B cell (primary cell): ENCODE measurements around the gene TBC1D21. TPM values are rescaled to one million over a fixed set of nuclear protein-coding genes. Genes with fewer than 3 reads are reported as not detected.

Source experiments
- ATAC-seq: fragments of 200-7000 bp; cut with Tn5 transposase; one replicate; pipeline ENCODE4 v1.10.0; 2021; ENCODE audit warnings: low read depth, mild to moderate bottlenecking, moderate number of reproducible peaks, moderate library complexity
- CTCF ChIA-PET: fragments of 350-600 bp; sonication (Branson Sonifier 250); formaldehyde crosslinking; loops from one replicate; lab custom pipeline; 2021; ENCODE audit warnings: antibody characterized with exemption, inconsistent platforms; lab: Charles Lee
- POLR2A ChIA-PET: fragments of 350-600 bp; sonication (Branson Sonifier 250); formaldehyde crosslinking; loops from one replicate; lab custom pipeline; 2021; ENCODE audit warnings: antibody characterized with exemption; lab: Charles Lee
- DNase-seq: peaks from one replicate; pipeline ENCODE4 v3.0.0; 2013
- H2AFZ ChIP-seq: 2 replicates; pipeline ENCODE4 v1.6.1; 2012; ENCODE audit warnings: mild to moderate bottlenecking, low read depth, low read length; ENCODE audit not compliant: insufficient read depth, poor library complexity, severe bottlenecking
- H3K27ac ChIP-seq, 2 donors: 1 replicate in 1 of 2; 2 replicates in 1 of 2; pipeline ENCODE4 v1.5.1; 2012 to 2013; ENCODE audit warnings: low read length in 2 of 2, mild to moderate bottlenecking in 2 of 2, moderate library complexity in 1 of 2
- H3K27me3 ChIP-seq, 4 experiments: fragments of 200-600 bp in 1 of 4; sonication (generic) in 1 of 4; replicated peaks in 1 of 4; 1 replicate in 2 of 4; 2 replicates in 2 of 4; pipeline versions ENCODE4 v1.6.1 to v1.7.0; 2013 to 2016; ENCODE audit warnings: low read length in 3 of 4, mild to moderate bottlenecking in 2 of 4, mixed read lengths in 1 of 4, moderate library complexity in 1 of 4; ENCODE audit not compliant: insufficient read depth in 4 of 4, control insufficient read depth in 3 of 4; ENCODE audit errors: control extremely low read depth in 1 of 4
- H3K36me3 ChIP-seq, 2 experiments: replicated peaks in 1 of 2; 1 replicate in 1 of 2; 2 replicates in 1 of 2; pipeline versions ENCODE4 v1.6.1 to v1.7.1; 2013; ENCODE audit warnings: low read length in 1 of 2; ENCODE audit not compliant: insufficient read depth in 2 of 2, control insufficient read depth in 1 of 2; ENCODE audit errors: control extremely low read depth in 1 of 2, extremely low read depth in 1 of 2
- H3K4me1 ChIP-seq, 2 donors: fragments of 200-600 bp in 1 of 2; sonication (generic) in 1 of 2; 1 replicate in 1 of 2; 2 replicates in 1 of 2; pipeline versions ENCODE4 v1.5.1 to v1.6.1; 2013 to 2017; ENCODE audit warnings: low read length in 2 of 2; ENCODE audit not compliant: control insufficient read depth in 2 of 2, insufficient read depth in 2 of 2
- H3K4me2 ChIP-seq: replicated peaks from 2 replicates; pipeline ENCODE3; 2012; ENCODE audit warnings: mild to moderate bottlenecking, low read depth, low read length; ENCODE audit not compliant: poor library complexity, severe bottlenecking
- H3K4me3 ChIP-seq, 5 experiments: fragments of 200-600 bp in 1 of 5; sonication (generic) in 1 of 5; 1 replicate in 3 of 5; 2 replicates in 2 of 5; pipeline versions ENCODE4 v1.5.1 to v1.7.0; 2011 to 2016; ENCODE audit warnings: low read length in 4 of 5, mild to moderate bottlenecking in 4 of 5, low read depth in 2 of 5, control low read depth in 1 of 5, moderate library complexity in 1 of 5; ENCODE audit not compliant: insufficient read depth in 1 of 5; ENCODE audit errors: control extremely low read depth in 1 of 5, extremely low read depth in 1 of 5
- H3K79me2 ChIP-seq: fragments of 200-600 bp; sonication (generic); one replicate; pipeline ENCODE4 v1.6.0; 2016; ENCODE audit warnings: low read length; ENCODE audit not compliant: control insufficient read depth, insufficient read depth
- H3K9ac ChIP-seq: fragments of 200-600 bp; sonication (generic); 2 replicates; pipeline ENCODE4 v1.6.1; 2017; ENCODE audit warnings: mild to moderate bottlenecking, low read length, moderate library complexity
- H3K9me3 ChIP-seq, 3 donors: one replicate each; pipeline versions ENCODE4 v1.6.1 to v1.7.1; 2013; ENCODE audit warnings: low read length in 2 of 3; ENCODE audit not compliant: control insufficient read depth in 2 of 3, insufficient read depth in 1 of 3; ENCODE audit errors: control extremely low read depth in 1 of 3
- H4K20me1 ChIP-seq: 2 replicates; pipeline ENCODE4 v1.6.0; 2012; ENCODE audit warnings: mild to moderate bottlenecking, low read length; ENCODE audit not compliant: insufficient read depth, control insufficient read depth, poor library complexity, severe bottlenecking
- H3K27ac Mint-ChIP-seq: one replicate; pipeline ENCODE4 v1.8.0; 2021; ENCODE audit warnings: mixed read lengths
- H3K27me3 Mint-ChIP-seq: one replicate; pipeline ENCODE4 v1.8.0; 2021; ENCODE audit warnings: mixed read lengths
- H3K4me1 Mint-ChIP-seq: one replicate; pipeline ENCODE4 v1.8.0; 2021; ENCODE audit warnings: mixed read lengths
- H3K4me3 Mint-ChIP-seq: one replicate; pipeline ENCODE4 v1.8.0; 2021; ENCODE audit warnings: mixed read lengths
- H3K9me3 Mint-ChIP-seq: one replicate; pipeline ENCODE4 v1.8.0; 2022; ENCODE audit warnings: mixed read lengths; ENCODE audit not compliant: insufficient read depth
- EZH2 ChIP-seq: IDR thresholded peaks from 2 replicates; pipeline ENCODE4 v1.6.1; 2012; ENCODE audit warnings: borderline replicate concordance, low read depth, mild to moderate bottlenecking, moderate library complexity, low read length; ENCODE audit not compliant: insufficient read depth, poor library complexity, severe bottlenecking
- WGBS: methylation state at CpG from one replicate; pipeline ENCODE4 v1.1.5; 2013; ENCODE audit warnings: missing lambda C conversion rate; ENCODE audit not compliant: insufficient coverage; 5-methylcytosine and 5-hydroxymethylcytosine counted together
- intact Hi-C: fragments of 100-400 bp; cut with micrococcal nuclease; formaldehyde crosslinking; loops from one replicate; pipeline ENCODE4 v1.10.0; 2022
- polyA plus RNA-seq: library from polyadenylated mRNA; depleted of rRNA; stranded (reverse); fragments of >200 nt; gene quantifications from 2 replicates; pipeline ENCODE4 v1.2.3, GENCODE V29; 2012
- total RNA-seq, 2 donors: library from RNA; stranded (reverse); fragments of 120-200 nt in 1 of 2; gene quantifications; 1 replicate in 1 of 2; 2 replicates in 1 of 2; pipeline versions ENCODE4 v1.2.3 to v1.2.4, GENCODE V29; 2013 to 2022
- TF ChIP-seq, protein P1 (sequence below): fragments of 200-600 bp; IDR thresholded peaks from one replicate; pipeline ENCODE4 v1.8.0; 2022; ENCODE audit warnings: antibody characterized with exemption, mild to moderate bottlenecking

TBC1D21 gene
- total and polyA plus RNA-seq, 2 donors (not counting 1 experiment from before 2014, with no cell fraction given): not detected

DNA sequence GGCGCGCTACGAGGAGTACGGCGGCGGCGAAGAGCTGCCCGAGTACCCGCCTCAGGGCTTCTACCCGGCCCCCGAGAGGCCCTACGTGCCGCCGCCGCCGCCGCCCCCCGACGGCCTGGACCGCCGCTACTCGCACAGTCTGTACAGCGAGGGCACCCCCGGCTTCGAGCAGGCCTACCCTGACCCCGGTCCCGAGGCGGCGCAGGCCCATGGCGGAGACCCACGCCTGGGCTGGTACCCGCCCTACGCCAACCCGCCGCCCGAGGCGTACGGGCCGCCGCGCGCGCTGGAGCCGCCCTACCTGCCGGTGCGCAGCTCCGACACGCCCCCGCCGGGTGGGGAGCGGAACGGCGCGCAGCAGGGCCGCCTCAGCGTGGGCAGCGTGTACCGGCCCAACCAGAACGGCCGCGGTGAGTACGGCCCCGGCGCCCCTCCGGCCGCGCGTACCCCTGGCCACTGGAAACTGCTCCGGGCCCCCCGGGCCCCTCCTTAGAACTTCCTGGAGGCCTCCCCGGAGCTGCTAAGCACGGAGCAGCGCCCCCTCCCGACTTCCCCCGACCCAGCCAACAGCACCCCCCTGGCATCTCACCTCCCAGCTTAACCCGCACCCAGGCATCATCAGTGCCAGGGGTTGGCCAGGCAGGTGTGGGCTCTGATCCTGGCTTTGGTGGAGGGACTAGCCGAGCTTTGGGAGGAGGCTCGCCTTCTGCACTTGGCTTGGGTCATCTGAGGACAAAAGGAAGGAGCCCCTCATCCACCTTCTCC is 54.3 kb downstream of the TBC1D21 start:
- ChIA-PET CTCF (interaction anchor here (0.8 to 2.6 kb wide), 10 partner anchors 9 to 54 kb away, joined by 3 to 8 read pairs (median 3); no protein-coding TSS in a partner anchor), POLR2A (interaction anchor here (0.6 kb wide), 1 partner anchor 61 kb away, joined by 3 read pairs; no protein-coding TSS in a partner anchor)
- H3K4me3 ChIP-seq: peak overlapping the region in 3 of 5 experiments; percentile 50 to 65 (median 56)
- DNase-seq (peak; percentile 82), ATAC-seq (peak; percentile 89)
- peaks cover 0 to 5% (median 0%) of the 10 kb centered on the region in 3 donors for H3K9me3 ChIP-seq
- TF ChIP-seq, protein P1, sequence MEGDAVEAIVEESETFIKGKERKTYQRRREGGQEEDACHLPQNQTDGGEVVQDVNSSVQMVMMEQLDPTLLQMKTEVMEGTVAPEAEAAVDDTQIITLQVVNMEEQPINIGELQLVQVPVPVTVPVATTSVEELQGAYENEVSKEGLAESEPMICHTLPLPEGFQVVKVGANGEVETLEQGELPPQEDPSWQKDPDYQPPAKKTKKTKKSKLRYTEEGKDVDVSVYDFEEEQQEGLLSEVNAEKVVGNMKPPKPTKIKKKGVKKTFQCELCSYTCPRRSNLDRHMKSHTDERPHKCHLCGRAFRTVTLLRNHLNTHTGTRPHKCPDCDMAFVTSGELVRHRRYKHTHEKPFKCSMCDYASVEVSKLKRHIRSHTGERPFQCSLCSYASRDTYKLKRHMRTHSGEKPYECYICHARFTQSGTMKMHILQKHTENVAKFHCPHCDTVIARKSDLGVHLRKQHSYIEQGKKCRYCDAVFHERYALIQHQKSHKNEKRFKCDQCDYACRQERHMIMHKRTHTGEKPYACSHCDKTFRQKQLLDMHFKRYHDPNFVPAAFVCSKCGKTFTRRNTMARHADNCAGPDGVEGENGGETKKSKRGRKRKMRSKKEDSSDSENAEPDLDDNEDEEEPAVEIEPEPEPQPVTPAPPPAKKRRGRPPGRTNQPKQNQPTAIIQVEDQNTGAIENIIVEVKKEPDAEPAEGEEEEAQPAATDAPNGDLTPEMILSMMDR: peak; percentile 78
- no peak for TF ChIP-seq EZH2
- peaks cover 31% of the 10 kb centered on the region for H3K27me3 Mint-ChIP-seq
- no peaks in the 10 kb centered on the region for H3K36me3 ChIP-seq
- peak overlapping the region; percentile 74 for H3K4me3 Mint-ChIP-seq
- peak overlapping the region in 1 of 2 donors; percentile 39 for H3K27ac ChIP-seq
- intact Hi-C loops: no loop called here
- H4K20me1 ChIP-seq: no peaks in the 10 kb centered on the region
- peaks cover 0 to 54% (median 16%) of the 10 kb centered on the region in 4 experiments for H3K27me3 ChIP-seq
- peaks cover 6 to 11% of the 10 kb centered on the region in 2 donors for H3K4me1 ChIP-seq
- H3K4me2 ChIP-seq: peak overlapping the region; percentile 78
- peak overlapping the region; percentile 62 for H3K9ac ChIP-seq
- H3K4me1 Mint-ChIP-seq: peaks cover 10% of the 10 kb centered on the region
- H2AFZ ChIP-seq: peak overlapping the region; percentile 82
- no peaks in the 10 kb centered on the region for H3K9me3 Mint-ChIP-seq
- H3K79me2 ChIP-seq: no peaks in the 10 kb centered on the region
- under 1% methylated on average over 71 of the region's 78 CpGs for WGBS
- H3K27ac Mint-ChIP-seq: no peak overlapping the region

DNA sequence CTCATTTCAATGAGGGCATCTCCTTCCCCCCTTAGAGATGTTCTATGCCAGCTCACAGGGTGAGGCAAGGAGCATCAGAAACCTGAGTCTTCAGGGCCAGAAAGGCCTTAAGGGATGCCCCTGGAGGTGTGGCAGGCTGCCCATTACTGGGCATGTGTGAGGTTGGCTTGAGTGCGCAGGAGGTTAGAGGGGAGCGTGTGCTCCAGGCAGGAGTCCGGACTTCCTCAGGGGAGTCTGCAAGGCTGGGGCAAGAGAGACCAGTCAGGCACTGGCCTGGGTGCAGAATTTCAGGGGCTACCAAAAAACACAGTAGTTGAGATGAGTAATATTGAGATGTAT is 54.8 kb downstream of the TBC1D21 start:
- Mint-ChIP-seq H3K27me3 (peaks cover 31% of the 10 kb centered on the region), H3K9me3 (no peaks in the 10 kb centered on the region), H3K27ac (no peak overlapping the region), H3K4me1 (peaks cover 10% of the 10 kb centered on the region), H3K4me3 (peak overlapping the region; percentile 74)
- Histone ChIP-seq H3K36me3 (no peaks in the 10 kb centered on the region), H3K4me2 (peak overlapping the region; percentile 78), H3K27me3 (peaks cover 0 to 57% (median 16%) of the 10 kb centered on the region in 4 experiments), H3K27ac (no peak overlapping the region), H3K4me3 (peak overlapping the region in 2 of 5 experiments; percentile 50 to 56), H3K79me2 (no peaks in the 10 kb centered on the region), H4K20me1 (no peaks in the 10 kb centered on the region), H3K4me1 (peaks cover 6 to 11% of the 10 kb centered on the region in 2 donors), H2AFZ (peak overlapping the region; percentile 82), H3K9ac (peak overlapping the region; percentile 62), H3K9me3 (peaks cover 0 to 5% (median 0%) of the 10 kb centered on the region in 3 donors)
- no peak for ATAC-seq
- POLR2A ChIA-PET: interaction anchor here (0.6 kb wide), 1 partner anchor 60 kb away, joined by 3 read pairs; no protein-coding TSS in a partner anchor
- 87% methylated on average over 3 of the region's 3 CpGs for WGBS
- no peak for TF ChIP-seq EZH2
- TF ChIP-seq, protein P1: no peak
- CTCF ChIA-PET: interaction anchor here (0.8 to 2.6 kb wide), 8 partner anchors 13 to 54 kb away, joined by 3 to 8 read pairs (median 4); no protein-coding TSS in a partner anchor
- intact Hi-C loops: no loop called here
- no peak for DNase-seq
